GM23338 (cell line): ENCODE results near the gene PRLHR. TPM values are rescaled to one million over a fixed set of nuclear protein-coding genes. Genes with fewer than 3 reads are reported as not detected.

Experiments used
- ATAC-seq: fragments of 200-7000 bp; cut with Tn5 transposase; 3 replicates; pipeline ENCODE4 v1.9.1; 2020
- DNase-seq: peaks from one replicate; pipeline ENCODE4 v3.0.0-alpha.2; 2015; ENCODE audit warnings: low spot score
- H2AFZ ChIP-seq: fragments of 200-600 bp; sonication (generic); 2 replicates; pipeline ENCODE4 v1.8.0; 2016; ENCODE audit warnings: antibody characterized with exemption, mild to moderate bottlenecking, moderate library complexity
- H3F3A ChIP-seq: fragments of 200-600 bp; sonication (generic); replicated peaks from 2 replicates; pipeline ENCODE4 v1.8.0; 2017; ENCODE audit warnings: antibody characterized with exemption, mixed run types, low read depth
- H3K27ac ChIP-seq: fragments of 200-600 bp; sonication (generic); 2 replicates; pipeline ENCODE4 v1.6.1; 2016; ENCODE audit warnings: low read depth
- H3K27me3 ChIP-seq: fragments of 200-600 bp; sonication (generic); 2 replicates; pipeline ENCODE4 v1.8.0; 2016; ENCODE audit warnings: mild to moderate bottlenecking, mixed run types, moderate library complexity; ENCODE audit not compliant: insufficient read depth
- H3K36me3 ChIP-seq: fragments of 200-600 bp; sonication (generic); 2 replicates; pipeline ENCODE4 v1.8.0; 2016; ENCODE audit warnings: mild to moderate bottlenecking; ENCODE audit not compliant: insufficient read depth
- H3K4me1 ChIP-seq: fragments of 200-600 bp; sonication (generic); 2 replicates; pipeline ENCODE4 v1.8.0; 2016; ENCODE audit warnings: mild to moderate bottlenecking, moderate library complexity; ENCODE audit not compliant: insufficient read depth
- H3K4me2 ChIP-seq: fragments of 200-600 bp; sonication (generic); 2 replicates; pipeline ENCODE4 v1.7.1; 2017; ENCODE audit warnings: mixed run types
- H3K4me3 ChIP-seq: fragments of 200-600 bp; sonication (generic); 2 replicates; pipeline ENCODE4 v1.6.1; 2016; ENCODE audit warnings: mixed run types
- H3K79me2 ChIP-seq: fragments of 200-600 bp; sonication (generic); replicated peaks from 2 replicates; pipeline ENCODE4 v1.8.0; 2017; ENCODE audit warnings: mild to moderate bottlenecking; ENCODE audit not compliant: insufficient read depth
- H3K9me2 ChIP-seq: fragments of 200-600 bp; sonication (generic); 2 replicates; pipeline ENCODE4 v1.8.0; 2017; ENCODE audit not compliant: insufficient read depth
- H4K20me1 ChIP-seq: fragments of 200-600 bp; sonication (generic); replicated peaks from 2 replicates; pipeline ENCODE4 v1.8.0; 2017; ENCODE audit warnings: mild to moderate bottlenecking; ENCODE audit not compliant: insufficient read depth
- H3K27ac Mint-ChIP-seq: 2 replicates; pipeline ENCODE4 v1.8.0; 2020; ENCODE audit warnings: inconsistent platforms, mild to moderate bottlenecking, moderate library complexity, mixed read lengths
- H3K27me3 Mint-ChIP-seq: 3 replicates; pipeline ENCODE4 v1.8.0; 2022; ENCODE audit warnings: low read depth, mild to moderate bottlenecking, moderate library complexity, mixed read lengths, inconsistent platforms; ENCODE audit not compliant: insufficient read depth, poor library complexity
- H3K36me3 Mint-ChIP-seq: 3 replicates; pipeline ENCODE4 v1.8.0; 2021; ENCODE audit warnings: low read depth, mild to moderate bottlenecking, inconsistent platforms, moderate library complexity, mixed read lengths
- H3K4me1 Mint-ChIP-seq: 3 replicates; pipeline ENCODE4 v1.8.0; 2020; ENCODE audit warnings: mild to moderate bottlenecking, inconsistent platforms, mixed read lengths
- H3K4me3 Mint-ChIP-seq: 3 replicates; pipeline ENCODE4 v1.8.0; 2021; ENCODE audit warnings: moderate library complexity, mild to moderate bottlenecking, inconsistent platforms, mixed read lengths
- H3K9me3 Mint-ChIP-seq: 3 replicates; pipeline ENCODE4 v1.8.0; 2020; ENCODE audit warnings: moderate library complexity, mild to moderate bottlenecking, inconsistent platforms, mixed read lengths
- CREB1 ChIP-seq: fragments of 250-450 bp; sonication (Bioruptor Pico); IDR thresholded peaks from 2 replicates; pipeline ENCODE4 v1.5.0; 2020; ENCODE audit warnings: low read depth, mild to moderate bottlenecking, moderate library complexity
- CTCF ChIP-seq, 2 experiments: fragments of 200-600 bp in 1 of 2; sonication (generic) in 1 of 2; conservative IDR thresholded peaks; 2 replicates each; pipeline versions ENCODE4 v1.5.1 to v1.6.1; 2016 to 2017; ENCODE audit warnings: antibody characterized with exemption in 2 of 2, low read depth in 2 of 2, mild to moderate bottlenecking in 2 of 2, moderate library complexity in 1 of 2
- ETS1 ChIP-seq: IDR thresholded peaks from 2 replicates; pipeline ENCODE4 v1.6.1; 2016; ENCODE audit warnings: antibody characterized with exemption
- EZH2 ChIP-seq: fragments of 200-600 bp; sonication (generic); IDR thresholded peaks from one replicate; pipeline ENCODE4 v1.8.0; 2017; ENCODE audit warnings: antibody characterized with exemption, mild to moderate bottlenecking, low read depth; ENCODE audit not compliant: unreplicated experiment
- EZH2phosphoT487 ChIP-seq: fragments of 200-600 bp; sonication (generic); IDR thresholded peaks from one replicate; pipeline ENCODE4 v1.8.1; 2018; ENCODE audit warnings: antibody characterized with exemption; ENCODE audit not compliant: unreplicated experiment
- JUNB ChIP-seq: IDR thresholded peaks from one replicate; pipeline ENCODE4 v1.6.1; 2016; ENCODE audit warnings: antibody characterized with exemption; ENCODE audit not compliant: unreplicated experiment
- NANOG ChIP-seq: IDR thresholded peaks from 2 replicates; pipeline ENCODE4 v1.6.1; 2016; ENCODE audit warnings: antibody characterized with exemption, borderline replicate concordance
- POLR2AphosphoS5 ChIP-seq: IDR thresholded peaks from 2 replicates; pipeline ENCODE4 v1.6.1; 2016; ENCODE audit warnings: antibody characterized with exemption, low read depth
- REST ChIP-seq: IDR thresholded peaks from one replicate; pipeline ENCODE4 v1.6.1; 2018; ENCODE audit warnings: antibody characterized with exemption; ENCODE audit not compliant: unreplicated experiment
- STAT1 ChIP-seq: IDR thresholded peaks from one replicate; pipeline ENCODE4 v1.6.1; 2016; ENCODE audit warnings: antibody characterized with exemption; ENCODE audit not compliant: unreplicated experiment
- ZNF114 ChIP-seq: fragments of 250-450 bp; sonication (Bioruptor Pico); IDR thresholded peaks from 2 replicates; pipeline ENCODE4 v1.5.0; 2020; ENCODE audit warnings: mild to moderate bottlenecking, moderate library complexity
- ZNF331 ChIP-seq: fragments of 250-450 bp; sonication (Bioruptor Pico); IDR thresholded peaks from 2 replicates; pipeline ENCODE4 v1.5.0; 2020; ENCODE audit warnings: low read depth, mild to moderate bottlenecking, moderate library complexity
- ZNF462 ChIP-seq: fragments of 250-450 bp; sonication (Bioruptor Pico); IDR thresholded peaks from 2 replicates; pipeline ENCODE4 v1.5.0; 2020; ENCODE audit warnings: mild to moderate bottlenecking, moderate library complexity
- polyA plus RNA-seq: library from polyadenylated mRNA; unstranded; fragments of >200 nt; fragmentation: Nextera tagmentation; extraction: Ambion mirVana; gene quantifications from 2 replicates; pipeline ENCODE4 v1.2.1, GENCODE V29; 2016
- total RNA-seq: library from RNA; depleted of rRNA; stranded (reverse); fragments of >200 nt; shearing (Covaris generic); gene quantifications from 2 replicates; pipeline ENCODE4 v1.2.3, GENCODE V29; 2014

Gene PRLHR
- total and polyA plus RNA-seq, 2 experiments from 2014 or later = 0.24 TPM; not detected in 1

DNA sequence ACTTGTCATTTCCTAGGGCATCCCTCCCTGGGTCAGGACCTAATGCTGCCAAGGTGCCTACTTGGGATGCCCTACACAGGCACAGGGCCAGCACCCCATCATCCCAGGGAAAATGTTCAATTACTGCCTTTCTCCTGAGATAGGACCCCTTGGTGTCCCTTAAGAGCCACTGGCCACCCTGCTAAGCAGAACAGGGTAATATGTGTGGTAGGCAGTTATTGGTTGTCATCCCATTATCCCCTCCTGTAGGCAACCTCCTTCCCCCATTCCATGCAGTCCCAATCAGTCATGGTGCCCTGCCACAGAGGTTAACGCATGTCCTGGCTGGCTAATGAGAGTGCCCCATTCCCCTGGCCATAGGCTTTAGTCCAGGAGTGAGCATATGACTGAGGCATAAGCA, 53.2 kb downstream of the PRLHR start:
- Histone ChIP-seq H3K4me3 (no peak overlapping the region), H3K79me2 (no peaks in the 10 kb centered on the region), H3K36me3 (no peaks in the 10 kb centered on the region), H3F3A (no peaks in the 10 kb centered on the region), H3K27ac (no peak overlapping the region), H3K4me1 (no peaks in the 10 kb centered on the region; the same call in 1 of the 2 replicates), H3K9me2 (no peaks in the 10 kb centered on the region), H4K20me1 (no peaks in the 10 kb centered on the region), H3K27me3 (no peaks in the 10 kb centered on the region), H3K4me2 (no peak overlapping the region), H2AFZ (no peak overlapping the region)
- no peak for TF ChIP-seq ZNF114 (CRISPR knock-in tag)
- no peak for TF ChIP-seq CTCF (conservative IDR thresholded peaks at IDR 0.05; ENCODE audit: low read depth in 2 of 2)
- no peak for TF ChIP-seq EZH2phosphoT487
- TF ChIP-seq ZNF331 (CRISPR knock-in tag) = no peak
- no peak for TF ChIP-seq ETS1
- no peak for TF ChIP-seq NANOG
- no peak for TF ChIP-seq REST
- TF ChIP-seq JUNB = no peak
- TF ChIP-seq EZH2 = no peak
- TF ChIP-seq CREB1 (CRISPR knock-in tag) = no peak
- no peak for TF ChIP-seq POLR2AphosphoS5
- no peak for TF ChIP-seq ZNF462 (CRISPR knock-in tag)
- TF ChIP-seq STAT1 = no peak
- Mint-ChIP-seq H3K27me3 (peaks cover 3% of the 10 kb centered on the region), H3K4me3 (no peak overlapping the region), H3K4me1 (peaks cover 3% of the 10 kb centered on the region; the same call in 1 of the 3 replicates), H3K27ac (no peak overlapping the region), H3K9me3 (no peaks in the 10 kb centered on the region), H3K36me3 (no peaks in the 10 kb centered on the region)
- DNase-seq (no peak), ATAC-seq (no peak)
